Right renal cortex interstitium (tissue), 3 donors: ENCODE data around the gene NTM. TPM values are rescaled to one million over a fixed set of nuclear protein-coding genes. Genes with fewer than 3 reads are reported as not detected.
"Not testable (repeated sequence)": the region's sequence is repeated elsewhere in the genome, so short reads cannot be mapped to it uniquely, and the experiment has no call there.

Experiments used
- DNase-seq, 3 donors: peaks; one replicate each; pipeline ENCODE4 v3.0.0-alpha.2; 2013; ENCODE audit warnings: low read depth in 3 of 3, low spot score in 2 of 3
- polyA plus RNA-seq, 3 donors: library from polyadenylated mRNA; unstranded; fragments of 120-200 nt; gene quantifications; one replicate each; pipeline ENCODE4 v1.2.1, GENCODE V29; 2013; ENCODE audit not compliant: insufficient read length in 3 of 3

Gene NTM
- polyA plus RNA-seq, 3 donors: 30.5 to 43.6 (median 35.7) TPM

GRCh38 chr11:132046288-132046865 lies 676.0 kb downstream of the NTM start:
- DNase-seq: no peak

GRCh38 chr11:132047167-132047566 lies 676.8 kb downstream of the NTM start:
- no peak for DNase-seq

- DNase-seq: no peak
Measured at GRCh38 chr11:132048040-132048439, 677.6 kb downstream of the NTM start.

GRCh38 chr11:132049205-132049604 lies 678.8 kb downstream of the NTM start:
- no peak for DNase-seq

- no peak for DNase-seq
Measured at GRCh38 chr11:132050049-132050448, 679.6 kb downstream of the NTM start.

GRCh38 chr11:132050577-132051165 lies 680.3 kb downstream of the NTM start:
- no peak for DNase-seq

GRCh38 chr11:132051704-132052103 lies 681.3 kb downstream of the NTM start:
- no peak for DNase-seq

- no peak for DNase-seq
Measured at GRCh38 chr11:132052342-132052741, 681.9 kb downstream of the NTM start.

GRCh38 chr11:132052904-132053303 lies 682.5 kb downstream of the NTM start:
- DNase-seq: no peak

- no peak for DNase-seq
Measured at GRCh38 chr11:132054822-132055221, 684.4 kb downstream of the NTM start.

GRCh38 chr11:132055296-132055695 lies 684.9 kb downstream of the NTM start:
- DNase-seq: no peak

GRCh38 chr11:132056689-132057088 lies 686.3 kb downstream of the NTM start:
- DNase-seq: no peak

- DNase-seq: no peak
Measured at GRCh38 chr11:132057266-132057665, 686.9 kb downstream of the NTM start.

- no peak for DNase-seq
Measured at GRCh38 chr11:132058211-132058772, 687.9 kb downstream of the NTM start.

- DNase-seq: no peak
Measured at GRCh38 chr11:132060567-132060966, 690.2 kb downstream of the NTM start.

- no peak for DNase-seq
Measured at GRCh38 chr11:132062031-132062430, 691.6 kb downstream of the NTM start.

- DNase-seq: no peak
Measured at GRCh38 chr11:132062541-132062940, 692.1 kb downstream of the NTM start.

GRCh38 chr11:132064987-132065620 lies 694.7 kb downstream of the NTM start:
- DNase-seq: peak; percentile 37 to 57 (median 54)

- DNase-seq: no peak
Measured at GRCh38 chr11:132068556-132068955, 698.1 kb downstream of the NTM start.

GRCh38 chr11:132069593-132069992 lies 699.2 kb downstream of the NTM start:
- not testable (repeated sequence) for DNase-seq

GRCh38 chr11:132070907-132071306 lies 700.5 kb downstream of the NTM start:
- DNase-seq: not testable (repeated sequence)
